Measurements from ENCODE around the gene DCT.
"Not testable (repeated sequence)": the region's sequence is repeated elsewhere in the genome, so short reads cannot be mapped to it uniquely, and the experiment has no call there.

The DCT gene

DNA sequence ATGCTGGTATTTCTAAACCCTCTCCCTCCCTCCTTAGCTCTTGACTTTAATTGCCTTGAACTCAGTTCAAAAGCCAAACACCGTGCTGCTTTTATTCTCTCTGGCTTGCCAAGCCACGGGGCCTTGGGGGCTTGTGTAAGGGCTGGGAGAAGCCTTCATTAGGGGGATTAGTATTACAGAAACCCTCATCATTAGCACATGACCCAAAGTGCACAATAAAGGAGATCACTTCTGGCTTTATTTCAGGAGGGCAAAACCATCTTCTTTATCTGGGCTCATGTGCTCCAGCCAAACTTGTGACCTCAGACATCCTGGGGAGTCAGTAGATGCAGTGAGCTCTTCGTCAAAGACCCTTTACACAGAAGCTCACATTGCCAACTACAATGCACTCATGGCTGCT is at the start of gene DCT:
Gene DCT (minus strand): TSS at position 67 of the 400 bp plus-strand sequence. CDS start 427 bp downstream, outside the sequence.
- no peak for DNase-seq (ENCODE audit: low read depth)

DNA sequence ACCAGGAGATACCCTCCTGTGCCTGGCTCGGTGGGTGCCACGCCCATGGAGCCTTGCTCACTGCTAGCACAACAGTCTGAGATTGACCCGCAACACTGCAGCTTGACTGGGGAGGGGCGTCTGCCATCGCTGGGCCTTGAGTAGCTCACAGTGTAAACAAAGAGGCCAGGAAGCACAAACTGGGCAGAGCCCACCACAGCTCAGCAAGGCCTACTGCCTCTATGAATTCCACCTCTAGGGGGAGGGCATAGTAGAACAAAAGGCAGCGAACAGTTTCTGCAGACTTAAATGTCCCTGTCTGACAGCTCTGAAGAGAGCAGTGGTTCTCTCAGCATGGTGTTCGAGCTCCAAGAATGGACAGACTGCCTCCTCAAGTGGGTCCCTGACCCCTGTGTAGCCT is 47.5 kb upstream of the DCT start:
- not testable (repeated sequence) for DNase-seq (ENCODE audit: low read depth)

DNA sequence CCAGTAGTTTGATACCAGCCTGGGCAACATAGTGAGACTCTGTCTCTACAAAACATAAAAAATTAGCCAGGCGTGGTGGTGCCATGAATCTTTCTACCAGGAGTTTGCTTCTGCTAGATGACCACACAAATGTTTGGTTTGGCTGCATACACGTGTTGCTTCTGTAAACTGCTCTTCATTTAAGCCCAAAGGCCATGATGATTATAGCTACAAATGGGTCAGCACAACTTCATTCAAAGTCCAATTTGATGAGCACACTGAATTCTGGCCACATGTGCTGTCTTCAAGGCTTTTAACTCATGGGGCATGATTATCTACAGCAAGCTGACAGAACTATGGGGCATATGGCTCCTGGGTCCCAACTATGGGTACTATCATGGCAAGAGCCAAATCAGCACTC is 46.3 kb upstream of the DCT start:
- DNase-seq (ENCODE audit: low read depth), result no peak

GRCh38 chr13:94524407-94524806 is 44.9 kb upstream of the DCT start:
- no peak for DNase-seq (ENCODE audit: low read depth)

DNA sequence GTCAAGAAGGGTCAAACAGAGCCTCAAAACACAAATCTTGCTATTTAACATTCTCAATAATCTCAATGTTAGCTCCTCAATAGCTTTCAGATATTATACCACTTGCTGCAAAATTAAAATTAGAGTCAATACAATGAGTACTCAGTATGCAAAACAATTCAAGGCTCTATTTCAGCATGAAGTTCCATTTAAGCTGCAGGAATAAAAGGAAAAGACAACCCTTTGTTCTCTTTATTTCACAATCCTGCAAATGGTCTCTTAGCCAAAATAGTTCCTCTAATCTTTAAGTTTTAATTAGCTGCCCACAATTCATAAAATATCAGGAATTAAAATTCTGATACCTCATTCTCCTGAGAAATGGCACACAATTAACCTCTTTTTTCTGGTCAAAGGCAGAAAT is 40.5 kb upstream of the DCT start:
- no peak for DNase-seq (ENCODE audit: low read depth)

DNA sequence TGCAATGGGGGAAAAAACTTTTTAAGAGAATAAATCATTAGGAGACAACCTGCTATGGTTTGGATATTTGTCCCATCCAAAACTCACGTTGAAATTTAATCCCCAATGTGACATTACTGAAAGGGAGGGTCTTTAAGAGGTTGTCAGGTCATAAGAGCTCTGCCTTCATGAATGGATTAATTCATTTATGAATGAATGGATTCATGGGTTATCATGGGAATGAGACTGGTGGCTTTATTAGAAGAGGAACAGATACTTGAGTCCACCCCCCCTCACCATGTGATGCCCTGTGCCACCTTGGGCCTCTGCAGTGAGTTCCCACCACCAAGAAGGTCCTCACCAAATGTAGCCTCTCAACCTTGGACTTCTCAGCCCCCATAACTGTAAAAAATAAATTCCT is 37.0 kb upstream of the DCT start:
- DNase-seq (ENCODE audit: low read depth), result no peak

DNA sequence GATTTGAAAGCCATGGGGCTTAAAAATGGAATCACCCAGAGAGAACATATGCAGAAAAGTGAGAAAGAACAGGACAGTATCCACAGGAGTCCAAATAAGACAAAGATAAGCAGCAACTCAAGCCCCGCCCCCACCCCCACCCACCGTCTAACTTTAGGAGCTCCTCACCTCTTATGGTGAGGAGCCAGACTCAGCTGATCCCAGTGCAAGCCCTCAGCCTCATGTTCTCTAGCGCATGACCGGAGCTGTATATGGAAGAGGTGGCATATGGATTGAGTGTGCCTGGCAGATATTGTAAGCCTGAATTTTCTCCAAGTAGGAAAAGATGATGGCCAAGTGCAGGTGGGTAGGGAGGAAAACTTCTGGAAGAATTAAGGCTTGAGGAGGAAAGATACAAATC is 36.4 kb upstream of the DCT start:
- DNase-seq (ENCODE audit: low read depth), result no peak

DNA sequence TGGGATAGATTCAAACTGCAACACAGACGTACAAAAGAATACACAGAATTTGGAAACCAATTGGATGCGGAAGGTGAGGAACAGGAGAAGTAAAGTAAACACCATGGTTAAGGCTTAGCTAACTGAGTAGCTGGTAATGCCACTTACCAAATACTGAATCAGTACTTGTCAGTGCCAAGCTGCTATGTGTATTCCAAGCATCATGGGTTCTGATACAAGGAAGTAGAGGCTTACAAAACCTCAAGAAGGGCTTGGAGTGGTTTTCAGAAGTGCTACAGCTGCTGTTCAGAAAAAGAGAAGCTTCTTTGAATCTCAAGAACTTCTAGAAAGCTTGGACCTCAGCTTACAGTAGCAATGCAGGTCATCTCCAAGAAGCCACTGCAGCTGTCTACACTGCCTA is 35.9 kb upstream of the DCT start:
- no peak for DNase-seq (ENCODE audit: low read depth)

DNA sequence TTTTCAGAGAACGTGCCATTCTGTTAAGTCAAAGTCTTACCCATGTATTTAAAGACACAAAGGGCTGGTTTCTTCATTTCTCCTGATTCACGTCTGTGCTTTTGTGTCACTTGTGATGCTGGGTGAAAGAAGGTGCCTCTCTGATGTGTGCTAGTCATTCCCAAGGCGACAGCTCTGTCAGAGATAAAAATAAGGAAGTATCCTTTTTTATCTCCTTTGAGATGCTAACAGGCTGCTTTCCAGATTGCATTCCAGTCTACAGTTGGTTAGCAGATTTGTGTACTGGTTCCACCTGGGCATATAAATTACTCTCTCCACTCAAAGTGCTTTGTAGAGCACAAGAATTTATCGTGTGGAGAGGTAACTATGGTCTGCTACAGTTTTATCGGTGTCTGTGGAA is 33.5 kb upstream of the DCT start:
- DNase-seq (ENCODE audit: low read depth), result no peak

- DNase-seq (ENCODE audit: low read depth), result no peak
Observed at GRCh38 chr13:94505730-94506129, 26.2 kb upstream of the DCT start.

DNA sequence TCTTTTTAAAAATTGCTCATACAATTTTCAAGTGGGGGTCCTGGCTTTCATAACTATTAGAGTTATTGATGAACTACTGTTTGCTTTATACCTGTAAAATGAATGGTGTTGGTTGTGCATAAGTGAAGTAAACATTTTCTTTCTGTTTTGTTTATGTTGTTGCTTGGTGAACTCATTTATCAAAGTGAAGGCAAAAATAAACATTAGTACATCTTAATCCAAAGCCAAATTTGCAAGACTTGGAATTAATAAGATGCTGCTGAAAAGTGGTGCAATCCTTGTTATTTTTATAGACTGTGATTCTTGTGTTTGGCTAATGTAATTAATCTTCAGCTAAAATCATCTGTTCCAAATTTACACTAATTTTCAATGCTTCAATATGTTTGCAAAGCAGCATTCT is 24.4 kb upstream of the DCT start:
- no peak for DNase-seq (ENCODE audit: low read depth)

- DNase-seq (ENCODE audit: low read depth), result not testable (repeated sequence)
Observed at GRCh38 chr13:94498831-94499230, 19.3 kb upstream of the DCT start.

DNA sequence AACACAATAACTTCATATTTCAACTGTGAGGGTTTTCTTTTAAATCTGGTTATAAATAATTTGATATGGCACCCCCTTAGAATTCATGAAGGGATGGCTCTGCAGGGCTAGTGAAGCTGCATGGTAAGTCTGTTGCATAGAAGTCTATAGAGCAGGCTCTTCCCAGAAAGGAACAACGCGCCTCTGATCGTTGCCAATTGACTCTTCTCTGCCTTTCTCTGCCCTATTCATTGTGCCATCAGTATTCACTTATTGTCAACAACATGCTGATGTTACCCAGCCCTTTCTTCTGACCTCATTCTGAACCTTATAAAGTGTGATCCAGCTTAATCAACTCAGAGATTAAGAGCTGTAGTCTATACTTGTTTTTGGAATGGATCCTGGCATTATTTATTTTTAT is 16.3 kb upstream of the DCT start:
- DNase-seq (ENCODE audit: low read depth), result no peak

DNA sequence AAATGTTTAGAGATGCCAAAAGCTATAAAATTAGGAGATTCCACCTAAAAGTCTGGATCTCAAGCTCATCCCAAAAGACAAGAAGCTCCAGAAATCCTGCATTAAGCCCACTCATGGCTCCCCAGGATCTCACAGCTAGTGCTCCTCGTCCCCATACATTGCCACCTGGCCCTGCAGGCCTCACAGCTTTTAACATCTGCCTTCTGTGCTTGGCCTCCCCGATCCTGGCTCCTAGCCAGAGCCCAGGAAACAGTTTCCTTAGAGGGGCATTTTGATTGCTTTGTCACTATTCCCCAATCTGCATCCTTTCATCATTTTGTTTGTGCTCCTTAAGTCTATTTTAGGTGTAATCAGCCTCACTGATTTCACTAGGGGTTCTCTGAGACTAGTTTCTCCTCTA is 14.5 kb upstream of the DCT start:
- DNase-seq (ENCODE audit: low read depth), result no peak

- no peak for DNase-seq (ENCODE audit: low read depth)
Observed at GRCh38 chr13:94487043-94487442, 7.6 kb upstream of the DCT start.

GRCh38 chr13:94483970-94484369 is 4.5 kb upstream of the DCT start:
- no peak for DNase-seq (ENCODE audit: low read depth)

- DNase-seq (ENCODE audit: low read depth), result peak; percentile 79
Observed at GRCh38 chr13:94481941-94482340, 2.5 kb upstream of the DCT start.

DNA sequence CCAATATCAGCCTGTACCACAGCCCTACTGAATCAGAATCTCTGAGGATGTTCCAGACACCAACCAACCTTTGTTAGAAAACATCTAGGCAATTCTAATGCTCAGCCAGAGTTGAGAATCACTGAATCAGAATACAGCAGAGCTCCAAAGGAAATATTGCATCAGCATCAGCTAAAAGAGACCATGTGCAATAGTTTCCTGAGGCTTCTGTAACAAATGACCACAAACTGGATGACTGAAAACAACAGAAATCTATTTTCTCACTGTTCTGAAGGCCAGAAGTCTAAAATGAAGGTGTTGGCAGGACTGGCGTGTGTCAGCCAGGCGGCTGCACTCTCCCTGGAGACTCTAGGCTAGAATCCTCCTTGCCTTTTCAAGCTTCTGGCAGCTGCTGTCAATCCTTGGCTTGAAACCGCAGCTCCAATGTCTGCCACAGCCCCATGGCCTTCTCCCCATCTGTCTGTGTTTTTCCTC is 1.2 kb upstream of the DCT start:
- DNase-seq (ENCODE audit: low read depth), result peak; percentile 81

DNA sequence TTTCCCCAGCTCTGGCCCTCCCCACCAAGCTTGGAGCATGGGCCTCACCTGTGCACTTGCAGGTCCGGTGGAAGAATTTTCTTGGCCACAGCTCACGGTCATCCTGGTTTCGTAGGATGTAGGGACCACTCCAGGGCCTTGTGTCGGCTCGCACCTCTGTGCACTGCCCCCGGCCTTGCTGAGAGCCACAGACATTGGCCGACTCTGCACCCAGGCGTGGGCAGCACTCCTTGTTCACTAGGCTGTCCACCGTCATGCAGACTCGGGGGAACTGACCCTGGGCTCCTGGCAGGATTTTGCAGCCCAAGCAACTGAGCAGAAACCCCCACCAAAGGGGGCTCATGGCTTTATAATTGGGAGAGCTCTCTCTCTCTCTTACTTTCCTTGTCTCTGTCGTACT is 569 bp downstream of the DCT start:
- DNase-seq (ENCODE audit: low read depth), result no peak

- peak; percentile 24 for DNase-seq (ENCODE audit: low read depth)
Observed at GRCh38 chr13:94470126-94470525, 9.4 kb downstream of the DCT start.

DNA sequence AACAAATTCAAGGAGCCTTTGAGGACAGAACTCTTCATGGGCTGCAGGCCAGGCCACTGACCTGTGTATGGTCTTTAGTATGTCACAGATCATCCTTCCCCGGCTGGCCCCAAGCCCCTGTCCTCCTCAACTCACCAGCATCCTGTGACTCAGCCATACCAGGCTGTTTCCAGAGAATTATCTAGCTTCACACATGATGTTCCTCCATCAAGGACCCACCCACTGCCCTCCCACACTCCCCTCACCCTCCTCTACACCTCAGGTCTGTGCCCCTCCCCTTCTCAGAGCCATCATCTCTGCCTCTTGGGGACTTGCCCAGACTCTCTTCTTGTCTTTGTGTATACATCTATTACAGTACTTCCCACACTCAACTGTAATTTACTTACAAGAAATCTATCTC is 14.7 kb downstream of the DCT start:
- no peak for DNase-seq (ENCODE audit: low read depth)

- DNase-seq (ENCODE audit: low read depth), result no peak
Observed at GRCh38 chr13:94462670-94463069, 16.8 kb downstream of the DCT start.

DNA sequence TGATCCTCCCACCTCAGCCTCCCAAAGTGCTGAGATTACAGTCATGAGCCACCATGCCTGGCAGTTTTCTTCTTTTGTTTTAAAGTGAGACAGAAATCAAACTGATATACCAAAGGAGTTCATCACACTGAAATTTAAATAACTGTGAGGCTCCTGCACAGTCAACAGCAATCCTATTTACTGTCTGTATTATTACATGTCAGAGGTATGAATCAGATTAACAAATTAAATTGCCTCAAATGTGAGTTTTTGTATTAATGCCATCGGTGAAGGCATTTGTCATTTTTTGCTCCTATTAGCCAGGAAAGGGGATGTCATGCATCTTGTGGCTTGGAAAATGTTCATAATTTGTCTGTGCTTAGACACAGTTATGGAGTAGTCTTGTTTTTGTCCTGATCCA is 20.4 kb downstream of the DCT start:
- no peak for DNase-seq (ENCODE audit: low read depth)

GRCh38 chr13:94455414-94455813 is 24.1 kb downstream of the DCT start:
- no peak for DNase-seq (ENCODE audit: low read depth)

- peak; percentile 13 for DNase-seq (ENCODE audit: low read depth)
Observed at GRCh38 chr13:94454906-94455305, 24.6 kb downstream of the DCT start.
